IPS-18c (cell line): ENCODE data around the gene COL8A1.

Source experiments
- H3K4me3 ChIP-seq: 2 replicates; pipeline ENCODE4 v1.7.0; 2013; ENCODE audit warnings: low read depth, mild to moderate bottlenecking, low read length, moderate library complexity; ENCODE audit not compliant: insufficient read depth
- H3K9me3 ChIP-seq: one replicate; pipeline ENCODE4 v1.6.1; 2013; ENCODE audit warnings: mild to moderate bottlenecking, low read length, moderate library complexity; ENCODE audit not compliant: control insufficient read depth, insufficient read depth

Gene COL8A1

GRCh38 chr3:99659032-99659431 is 20.6 kb downstream of the COL8A1 start:
- no peak overlapping the region for H3K4me3 ChIP-seq
- no peaks in the 10 kb centered on the region for H3K9me3 ChIP-seq

GRCh38 chr3:99659951-99660350 is 21.6 kb downstream of the COL8A1 start:
- H3K9me3 ChIP-seq: no peaks in the 10 kb centered on the region
- no peak overlapping the region for H3K4me3 ChIP-seq

- no peak overlapping the region for H3K4me3 ChIP-seq
- no peaks in the 10 kb centered on the region for H3K9me3 ChIP-seq
Observed at GRCh38 chr3:99662838-99663570, 24.6 kb downstream of the COL8A1 start.

- H3K4me3 ChIP-seq: no peak overlapping the region
Observed at GRCh38 chr3:99663977-99664376, 25.6 kb downstream of the COL8A1 start.

GRCh38 chr3:99665017-99665416 is 26.6 kb downstream of the COL8A1 start:
- Histone ChIP-seq H3K4me3 (no peak overlapping the region), H3K9me3 (no peaks in the 10 kb centered on the region)

More at GRCh38 chr3:99663977-99664376, 25.6 kb downstream of the COL8A1 start:
- no peaks in the 10 kb centered on the region for H3K9me3 ChIP-seq

GRCh38 chr3:99666201-99666600 is 27.8 kb downstream of the COL8A1 start:
- no peaks in the 10 kb centered on the region for H3K9me3 ChIP-seq
- no peak overlapping the region for H3K4me3 ChIP-seq

- Histone ChIP-seq H3K9me3 (no peaks in the 10 kb centered on the region), H3K4me3 (no peak overlapping the region)
Observed at GRCh38 chr3:99668044-99668443, 29.6 kb downstream of the COL8A1 start.

- Histone ChIP-seq H3K4me3 (no peak overlapping the region), H3K9me3 (no peaks in the 10 kb centered on the region)
Observed at GRCh38 chr3:99669879-99670555, 31.6 kb downstream of the COL8A1 start.

- Histone ChIP-seq H3K4me3 (no peak overlapping the region), H3K9me3 (no peaks in the 10 kb centered on the region)
Observed at GRCh38 chr3:99670556-99670950, 32.2 kb downstream of the COL8A1 start.

GRCh38 chr3:99674086-99674789 is 35.8 kb downstream of the COL8A1 start:
- Histone ChIP-seq H3K9me3 (no peaks in the 10 kb centered on the region), H3K4me3 (no peak overlapping the region)

GRCh38 chr3:99678023-99678422 is 39.6 kb downstream of the COL8A1 start:
- Histone ChIP-seq H3K9me3 (no peaks in the 10 kb centered on the region), H3K4me3 (no peak overlapping the region)

- Histone ChIP-seq H3K9me3 (no peaks in the 10 kb centered on the region), H3K4me3 (no peak overlapping the region)
Observed at GRCh38 chr3:99678896-99679295, 40.5 kb downstream of the COL8A1 start.

- Histone ChIP-seq H3K9me3 (no peaks in the 10 kb centered on the region), H3K4me3 (no peak overlapping the region)
Observed at GRCh38 chr3:99681512-99681911, 43.1 kb downstream of the COL8A1 start.

GRCh38 chr3:99681976-99682375 is 43.6 kb downstream of the COL8A1 start:
- Histone ChIP-seq H3K9me3 (no peaks in the 10 kb centered on the region), H3K4me3 (no peak overlapping the region)

- Histone ChIP-seq H3K9me3 (no peaks in the 10 kb centered on the region), H3K4me3 (no peak overlapping the region)
Observed at GRCh38 chr3:99683465-99683864, 45.1 kb downstream of the COL8A1 start.

GRCh38 chr3:99683876-99684275 is 45.5 kb downstream of the COL8A1 start:
- no peak overlapping the region for H3K4me3 ChIP-seq

GRCh38 chr3:99684644-99685043 is 46.2 kb downstream of the COL8A1 start:
- Histone ChIP-seq H3K4me3 (no peak overlapping the region), H3K9me3 (no peaks in the 10 kb centered on the region)

More at GRCh38 chr3:99683876-99684275, 45.5 kb downstream of the COL8A1 start:
- no peaks in the 10 kb centered on the region for H3K9me3 ChIP-seq

- H3K4me3 ChIP-seq: no peak overlapping the region
- H3K9me3 ChIP-seq: no peaks in the 10 kb centered on the region
Observed at GRCh38 chr3:99686469-99686868, 48.1 kb downstream of the COL8A1 start.
